HCT116 (cell line): Measurements from ENCODE around the gene XPC.

ENCODE experiments used
- POLR2A ChIP-seq: IDR thresholded peaks from 2 replicates; pipeline ENCODE4 v1.7.0; 2011; ENCODE audit warnings: borderline replicate concordance; ENCODE audit not compliant: insufficient read depth, insufficient read length; ENCODE audit errors: extremely low read depth
- RAD21 ChIP-seq: IDR thresholded peaks from 2 replicates; pipeline ENCODE4 v1.6.1; 2012; ENCODE audit warnings: low read depth, mild to moderate bottlenecking
- SIN3A ChIP-seq: IDR thresholded peaks from 2 replicates; pipeline ENCODE4 v1.6.1; 2012; ENCODE audit warnings: low read depth
- YY1 ChIP-seq: IDR thresholded peaks from 2 replicates; pipeline ENCODE4 v1.6.1; 2011; ENCODE audit warnings: low read length, low read depth, moderate library complexity, mild to moderate bottlenecking; ENCODE audit not compliant: insufficient replicate concordance; ENCODE audit errors: extremely low read depth
- TF ChIP-seq, protein P1 (sequence below), 3 experiments: fragments of 200-600 bp in 1 of 3; sonication (generic) in 1 of 3; IDR thresholded peaks in 2 of 3; conservative IDR thresholded peaks in 1 of 3; 2 replicates each; pipeline ENCODE4 v1.5.1; 2012 to 2017; ENCODE audit warnings: low read depth in 2 of 3, low read length in 2 of 3, antibody characterized with exemption in 1 of 3, borderline replicate concordance in 1 of 3, control low read depth in 1 of 3, mild to moderate bottlenecking in 1 of 3, mixed read lengths in 1 of 3, mixed run types in 1 of 3, moderate library complexity in 1 of 3; ENCODE audit not compliant: insufficient read depth in 1 of 3

DNA sequence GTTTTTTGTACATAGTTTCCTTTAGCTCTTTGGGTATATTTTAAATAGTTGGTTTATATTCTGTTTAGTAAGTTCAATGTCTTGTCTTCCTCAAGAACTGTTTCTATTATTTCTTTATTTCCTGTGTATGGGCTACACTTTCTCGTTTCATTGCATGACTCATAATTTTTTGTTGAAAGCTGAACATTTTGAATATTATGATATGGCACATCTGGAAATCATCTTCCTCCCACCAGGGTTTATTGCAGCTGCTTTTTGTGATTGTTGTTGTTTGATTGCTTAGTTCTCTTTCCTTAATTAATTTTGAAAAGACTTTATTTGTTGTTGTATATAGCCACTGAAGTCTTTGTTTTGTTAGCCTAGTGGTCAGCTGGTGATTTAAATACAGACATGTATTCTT, 44.1 kb upstream of the XPC start:
- TF ChIP-seq, protein P1, sequence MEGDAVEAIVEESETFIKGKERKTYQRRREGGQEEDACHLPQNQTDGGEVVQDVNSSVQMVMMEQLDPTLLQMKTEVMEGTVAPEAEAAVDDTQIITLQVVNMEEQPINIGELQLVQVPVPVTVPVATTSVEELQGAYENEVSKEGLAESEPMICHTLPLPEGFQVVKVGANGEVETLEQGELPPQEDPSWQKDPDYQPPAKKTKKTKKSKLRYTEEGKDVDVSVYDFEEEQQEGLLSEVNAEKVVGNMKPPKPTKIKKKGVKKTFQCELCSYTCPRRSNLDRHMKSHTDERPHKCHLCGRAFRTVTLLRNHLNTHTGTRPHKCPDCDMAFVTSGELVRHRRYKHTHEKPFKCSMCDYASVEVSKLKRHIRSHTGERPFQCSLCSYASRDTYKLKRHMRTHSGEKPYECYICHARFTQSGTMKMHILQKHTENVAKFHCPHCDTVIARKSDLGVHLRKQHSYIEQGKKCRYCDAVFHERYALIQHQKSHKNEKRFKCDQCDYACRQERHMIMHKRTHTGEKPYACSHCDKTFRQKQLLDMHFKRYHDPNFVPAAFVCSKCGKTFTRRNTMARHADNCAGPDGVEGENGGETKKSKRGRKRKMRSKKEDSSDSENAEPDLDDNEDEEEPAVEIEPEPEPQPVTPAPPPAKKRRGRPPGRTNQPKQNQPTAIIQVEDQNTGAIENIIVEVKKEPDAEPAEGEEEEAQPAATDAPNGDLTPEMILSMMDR (IDR thresholded peaks at IDR 0.05 in 2 of 3, conservative IDR thresholded peaks at IDR 0.05 in 1 of 3; ENCODE audit: borderline replicate concordance in 1 of 3, insufficient read depth in 1 of 3, low read depth in 2 of 3, low read length in 2 of 3), result no peak
- TF ChIP-seq SIN3A (no peak), RAD21 (no peak), POLR2A (no peak), YY1 (no peak)
